Measurements from ENCODE around the gene NDUFB11. TPM values are rescaled to one million over a fixed set of nuclear protein-coding genes. Genes with fewer than 3 reads are reported as not detected.

NDUFB11 gene
- total RNA-seq: 40.3 and 43.3 TPM in 2 replicates

GRCh38 chrX:47144626-47145394 lies at the start of gene NDUFB11, which contains the start of gene RBM10:
Gene NDUFB11 (minus strand): TSS chrX:47144702. CDS start chrX:47144679, 23 bp downstream.
Gene RBM10 (plus strand): TSS chrX:47145221. CDS start chrX:47147482, 2,261 bp downstream.

DNA sequence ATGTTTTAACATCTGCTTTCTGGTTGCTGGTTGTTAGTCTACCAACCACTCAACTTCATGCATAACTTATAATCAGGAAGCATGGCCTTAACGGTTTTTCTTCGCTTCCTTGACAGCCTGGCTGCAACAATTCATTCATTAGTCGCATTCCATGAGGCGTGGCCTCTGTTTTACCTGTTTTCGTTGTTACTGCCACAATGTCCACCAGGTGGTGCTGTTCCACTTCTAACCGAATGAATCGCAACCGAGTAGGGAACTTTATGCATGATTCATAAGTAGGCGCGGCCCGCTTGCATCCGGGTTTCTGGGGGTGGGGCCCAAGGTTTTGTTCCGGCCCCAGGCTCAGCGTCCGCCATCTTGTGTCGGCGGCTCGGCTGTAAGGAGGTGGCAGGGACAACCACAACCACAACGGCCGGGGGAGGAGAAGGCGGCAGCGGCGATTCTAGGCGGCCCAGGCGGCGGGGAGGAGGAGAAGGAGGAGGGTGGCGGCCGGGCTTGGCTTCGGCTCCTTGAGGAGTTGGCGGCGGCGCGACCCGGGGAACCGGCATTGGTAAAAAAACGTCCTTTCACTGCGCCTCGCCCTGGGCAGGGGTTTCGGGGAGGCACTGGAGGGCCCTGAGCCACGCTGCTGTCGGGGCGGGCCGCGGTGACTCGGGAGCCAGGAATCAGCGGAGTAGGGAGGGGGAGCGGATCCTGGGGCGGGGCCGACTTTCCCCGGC lies 49.1 kb upstream of the NDUFB11 start, which contains the start of gene UBA1:
TSS of gene UBA1 (plus strand) at position 355 of the 719 bp plus-strand sequence. CDS start 4,974 bp downstream, outside the sequence.

Small RNA genes within 50 kb of the gene (small RNA-seq; reads per million reads assigned to genes)
- not detected for gene RNU12-2P

Other genes with a start within 250 kb of the NDUFB11 start
- 2.9 and 4.3 TPM in 2 replicates for gene JADE3, start 232.3 kb downstream of the NDUFB11 start, total RNA-seq
- 6.1 and 9.6 TPM in 2 replicates for gene RGN, start 66.3 kb downstream of the NDUFB11 start, total RNA-seq
- gene RBM10, start 519 bp upstream of the NDUFB11 start, total RNA-seq: 27.3 and 33.2 TPM in 2 replicates
- 161 and 197 TPM in 2 replicates for gene UBA1, start 49.1 kb upstream of the NDUFB11 start, total RNA-seq
- gene CDK16, start 74.0 kb upstream of the NDUFB11 start, total RNA-seq: 81.5 and 95.8 TPM in 2 replicates
- 34.5 and 35.5 TPM in 2 replicates for gene USP11, start 88.3 kb upstream of the NDUFB11 start, total RNA-seq
- 0.22 TPM in 1 of 2 replicates, not detected in the other for gene ZNF157, start 225.9 kb upstream of the NDUFB11 start, total RNA-seq

Measured in articular chondrocyte of knee joint (primary cell).